ENCODE data around the gene AKAP4. TPM values are rescaled to one million over a fixed set of nuclear protein-coding genes. Genes with fewer than 3 reads are reported as not detected.

AKAP4 gene, protein sequence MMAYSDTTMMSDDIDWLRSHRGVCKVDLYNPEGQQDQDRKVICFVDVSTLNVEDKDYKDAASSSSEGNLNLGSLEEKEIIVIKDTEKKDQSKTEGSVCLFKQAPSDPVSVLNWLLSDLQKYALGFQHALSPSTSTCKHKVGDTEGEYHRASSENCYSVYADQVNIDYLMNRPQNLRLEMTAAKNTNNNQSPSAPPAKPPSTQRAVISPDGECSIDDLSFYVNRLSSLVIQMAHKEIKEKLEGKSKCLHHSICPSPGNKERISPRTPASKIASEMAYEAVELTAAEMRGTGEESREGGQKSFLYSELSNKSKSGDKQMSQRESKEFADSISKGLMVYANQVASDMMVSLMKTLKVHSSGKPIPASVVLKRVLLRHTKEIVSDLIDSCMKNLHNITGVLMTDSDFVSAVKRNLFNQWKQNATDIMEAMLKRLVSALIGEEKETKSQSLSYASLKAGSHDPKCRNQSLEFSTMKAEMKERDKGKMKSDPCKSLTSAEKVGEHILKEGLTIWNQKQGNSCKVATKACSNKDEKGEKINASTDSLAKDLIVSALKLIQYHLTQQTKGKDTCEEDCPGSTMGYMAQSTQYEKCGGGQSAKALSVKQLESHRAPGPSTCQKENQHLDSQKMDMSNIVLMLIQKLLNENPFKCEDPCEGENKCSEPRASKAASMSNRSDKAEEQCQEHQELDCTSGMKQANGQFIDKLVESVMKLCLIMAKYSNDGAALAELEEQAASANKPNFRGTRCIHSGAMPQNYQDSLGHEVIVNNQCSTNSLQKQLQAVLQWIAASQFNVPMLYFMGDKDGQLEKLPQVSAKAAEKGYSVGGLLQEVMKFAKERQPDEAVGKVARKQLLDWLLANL
- not detected for total RNA-seq (ENCODE audit: unreplicated experiment)
- long read RNA-seq = 0 reads

DNA sequence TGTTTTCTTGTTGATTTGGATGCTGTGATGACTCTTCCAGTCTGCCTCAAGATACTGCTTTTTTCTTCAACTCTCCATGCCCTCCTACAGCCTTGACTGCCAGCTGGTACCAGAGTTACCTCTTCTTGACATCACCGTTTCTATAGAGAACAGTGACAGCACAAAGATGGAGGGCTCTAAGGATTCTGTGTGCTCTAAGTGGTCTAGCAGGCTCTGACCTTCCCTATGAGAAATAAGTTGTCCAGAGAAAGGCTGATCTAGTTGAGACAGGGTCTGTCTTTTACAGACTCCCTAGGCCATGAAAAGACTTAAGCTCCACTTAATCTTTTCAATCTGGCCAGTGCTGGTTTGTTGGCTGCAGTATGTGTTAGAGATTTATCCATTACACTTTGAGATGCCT is at the start of gene AKAP4:
Gene AKAP4 (minus strand): TSS at position 101 of the 400 bp plus-strand sequence. CDS start 118 bp downstream, outside the sequence.
- Mint-ChIP-seq H3K27ac (ENCODE audit: unreplicated experiment) (no peak within 1 kb of the TSS), H3K36me3 (ENCODE audit: unreplicated experiment) (no peaks in the 10 kb centered on the region), H3K27me3 (ENCODE audit: unreplicated experiment) (no peaks in the 10 kb centered on the region), H3K4me1 (ENCODE audit: low read depth, unreplicated experiment) (peaks cover 4% of the 10 kb centered on the region), H3K9me3 (ENCODE audit: unreplicated experiment) (peaks cover 3% of the 10 kb centered on the region), H3K4me3 (ENCODE audit: unreplicated experiment) (no peak within 1 kb of the TSS)
- DNase-seq = no peak
- TF ChIP-seq, protein P1, sequence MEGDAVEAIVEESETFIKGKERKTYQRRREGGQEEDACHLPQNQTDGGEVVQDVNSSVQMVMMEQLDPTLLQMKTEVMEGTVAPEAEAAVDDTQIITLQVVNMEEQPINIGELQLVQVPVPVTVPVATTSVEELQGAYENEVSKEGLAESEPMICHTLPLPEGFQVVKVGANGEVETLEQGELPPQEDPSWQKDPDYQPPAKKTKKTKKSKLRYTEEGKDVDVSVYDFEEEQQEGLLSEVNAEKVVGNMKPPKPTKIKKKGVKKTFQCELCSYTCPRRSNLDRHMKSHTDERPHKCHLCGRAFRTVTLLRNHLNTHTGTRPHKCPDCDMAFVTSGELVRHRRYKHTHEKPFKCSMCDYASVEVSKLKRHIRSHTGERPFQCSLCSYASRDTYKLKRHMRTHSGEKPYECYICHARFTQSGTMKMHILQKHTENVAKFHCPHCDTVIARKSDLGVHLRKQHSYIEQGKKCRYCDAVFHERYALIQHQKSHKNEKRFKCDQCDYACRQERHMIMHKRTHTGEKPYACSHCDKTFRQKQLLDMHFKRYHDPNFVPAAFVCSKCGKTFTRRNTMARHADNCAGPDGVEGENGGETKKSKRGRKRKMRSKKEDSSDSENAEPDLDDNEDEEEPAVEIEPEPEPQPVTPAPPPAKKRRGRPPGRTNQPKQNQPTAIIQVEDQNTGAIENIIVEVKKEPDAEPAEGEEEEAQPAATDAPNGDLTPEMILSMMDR (IDR thresholded peaks at IDR 0.05; ENCODE audit: partially characterized antibody, unreplicated experiment) = no peak

DNA sequence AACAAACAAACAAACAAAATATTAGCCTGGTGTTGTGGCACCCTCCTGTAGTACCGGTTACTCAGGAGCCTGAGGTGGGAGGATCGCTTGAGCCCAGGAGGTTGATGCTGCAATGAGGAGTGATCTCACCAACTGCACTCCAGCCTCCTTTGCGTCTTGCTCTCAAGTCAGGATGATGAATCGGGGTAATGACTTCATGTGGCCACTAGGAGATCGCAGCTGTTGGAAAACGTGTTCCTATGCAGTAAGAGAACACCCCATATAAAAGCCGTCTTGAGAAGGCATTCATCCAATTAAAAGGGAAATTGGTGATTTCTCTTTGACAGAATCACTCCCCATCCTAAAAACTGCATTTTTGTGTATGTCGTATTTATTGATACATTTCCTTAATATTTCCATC is 10.7 kb upstream of the AKAP4 start:
- no peaks in the 10 kb centered on the region for H3K9me3 Mint-ChIP-seq (ENCODE audit: unreplicated experiment)
- TF ChIP-seq, protein P1 (IDR thresholded peaks at IDR 0.05; ENCODE audit: partially characterized antibody, unreplicated experiment) = peak; percentile 47
- H3K4me3 Mint-ChIP-seq (ENCODE audit: unreplicated experiment) = no peak overlapping the region

DNA sequence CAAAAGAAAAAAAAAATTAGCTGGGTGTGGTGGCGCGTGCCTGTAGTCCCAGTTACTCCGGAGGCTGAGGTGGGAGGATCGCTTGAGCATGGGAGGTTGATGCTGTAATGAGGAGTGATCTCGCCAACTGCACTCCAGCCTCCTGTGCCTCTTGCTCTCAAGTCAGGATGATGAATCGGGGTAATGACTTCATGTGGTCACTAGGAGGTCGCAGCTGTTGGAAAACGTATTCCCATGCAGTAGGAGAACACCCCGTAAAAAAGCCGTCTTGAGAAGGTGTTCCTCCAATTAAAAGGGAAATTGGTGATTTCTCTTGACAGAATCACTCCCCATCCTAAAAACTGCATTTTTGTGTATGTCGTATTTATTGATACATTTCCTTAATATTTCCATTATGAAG is 5.9 kb upstream of the AKAP4 start:
- Mint-ChIP-seq H3K4me3 (ENCODE audit: unreplicated experiment) (no peak overlapping the region), H3K9me3 (ENCODE audit: unreplicated experiment) (peaks cover 3% of the 10 kb centered on the region), H3K36me3 (ENCODE audit: unreplicated experiment) (no peaks in the 10 kb centered on the region), H3K27ac (ENCODE audit: unreplicated experiment) (no peak overlapping the region), H3K4me1 (ENCODE audit: low read depth, unreplicated experiment) (peaks cover 4% of the 10 kb centered on the region), H3K27me3 (ENCODE audit: unreplicated experiment) (peaks cover 2% of the 10 kb centered on the region)
- no peak for DNase-seq
- TF ChIP-seq, protein P1 (IDR thresholded peaks at IDR 0.05; ENCODE audit: partially characterized antibody, unreplicated experiment) = no peak

More for the DNA sequence above, 10.7 kb upstream of the AKAP4 start:
- H3K36me3 Mint-ChIP-seq (ENCODE audit: unreplicated experiment) = no peaks in the 10 kb centered on the region
- no peaks in the 10 kb centered on the region for H3K4me1 Mint-ChIP-seq (ENCODE audit: low read depth, unreplicated experiment)
- DNase-seq = no peak
- no peak overlapping the region for H3K27ac Mint-ChIP-seq (ENCODE audit: unreplicated experiment)
- peaks cover 2% of the 10 kb centered on the region for H3K27me3 Mint-ChIP-seq (ENCODE audit: unreplicated experiment)

DNA sequence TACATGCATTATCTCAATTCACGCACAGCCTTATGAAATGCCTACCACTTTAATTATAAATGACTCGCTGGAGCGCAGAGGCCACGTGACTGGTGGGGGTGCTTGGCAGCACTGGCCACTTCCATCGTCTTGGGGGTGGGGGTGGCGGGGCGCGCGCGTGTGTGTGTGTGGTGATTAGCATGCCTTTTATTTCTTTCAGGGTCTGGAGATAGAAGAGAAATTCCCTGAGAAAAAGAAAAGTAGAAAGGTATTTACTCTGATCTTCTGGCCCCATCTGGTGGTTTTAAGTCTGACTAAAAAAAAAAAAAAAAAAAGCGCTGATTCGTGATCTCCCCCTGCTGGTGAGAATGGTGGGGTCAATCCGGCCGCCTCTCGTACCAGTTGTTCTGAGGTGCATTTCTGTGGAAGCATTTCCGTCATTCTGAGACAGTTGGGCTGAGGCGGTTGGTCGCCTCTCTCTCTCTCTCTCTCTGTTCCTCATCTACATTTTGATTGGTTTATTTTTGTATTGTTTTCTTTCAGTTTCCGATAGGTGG is 3.6 kb upstream of the AKAP4 start, which contains the start of gene CCNB3:
Gene CCNB3 (plus strand): TSS at position 402 of the 536 bp plus-strand sequence. CDS start 80,399 bp downstream, outside the sequence.
- peak; percentile 58 for DNase-seq
- Mint-ChIP-seq H3K27ac (ENCODE audit: unreplicated experiment) (peak within 1 kb of the TSS; percentile 88), H3K4me3 (ENCODE audit: unreplicated experiment) (peak within 1 kb of the TSS; percentile 85), H3K4me1 (ENCODE audit: low read depth, unreplicated experiment) (peaks cover 4% of the 10 kb centered on the region), H3K27me3 (ENCODE audit: unreplicated experiment) (no peaks in the 10 kb centered on the region), H3K9me3 (ENCODE audit: unreplicated experiment) (peaks cover 3% of the 10 kb centered on the region), H3K36me3 (ENCODE audit: unreplicated experiment) (no peaks in the 10 kb centered on the region)
- TF ChIP-seq, protein P1 (IDR thresholded peaks at IDR 0.05; ENCODE audit: partially characterized antibody, unreplicated experiment) = peak; percentile 72

All from glutamatergic neuron (in vitro differentiated cells).